Liver (tissue), 9 donors: ENCODE data around the gene SLC8A1. TPM values are rescaled to one million over a fixed set of nuclear protein-coding genes. Genes with fewer than 3 reads are reported as not detected.

Experiments
- DNase-seq: peaks from one replicate; pipeline ENCODE4 v3.0.0-alpha.2; 2017; ENCODE audit warnings: low spot score
- H3K27ac ChIP-seq, 2 donors: one replicate each; pipeline ENCODE4 v1.7.0; 2013; ENCODE audit warnings: inconsistent platforms in 2 of 2, low read length in 2 of 2, control low read depth in 1 of 2, low read depth in 1 of 2, mild to moderate bottlenecking in 1 of 2
- H3K27me3 ChIP-seq, 4 donors: one replicate each; pipeline versions ENCODE4 v1.6.1 to v1.7.0; 2013; ENCODE audit warnings: low read length in 3 of 4, inconsistent platforms in 1 of 4, mild to moderate bottlenecking in 1 of 4, moderate library complexity in 1 of 4; ENCODE audit not compliant: control insufficient read depth in 4 of 4, insufficient read depth in 4 of 4
- H3K36me3 ChIP-seq, 4 donors: one replicate each; pipeline versions ENCODE4 v1.6.1 to v1.7.0; 2013; ENCODE audit warnings: low read length in 3 of 4, mild to moderate bottlenecking in 3 of 4, low read depth in 1 of 4, moderate library complexity in 1 of 4; ENCODE audit not compliant: control insufficient read depth in 4 of 4, insufficient read depth in 3 of 4
- H3K4me1 ChIP-seq, 4 donors: one replicate each; pipeline versions ENCODE4 v1.6.1 to v1.7.0; 2013; ENCODE audit warnings: low read length in 3 of 4, mild to moderate bottlenecking in 3 of 4, moderate library complexity in 1 of 4; ENCODE audit not compliant: control insufficient read depth in 4 of 4, insufficient read depth in 4 of 4
- H3K4me3 ChIP-seq, 3 donors: one replicate each; pipeline versions ENCODE4 v1.6.1 to v1.7.0; 2013; ENCODE audit warnings: low read length in 3 of 3, control low read depth in 1 of 3, low read depth in 1 of 3, mild to moderate bottlenecking in 1 of 3
- H3K9ac ChIP-seq, 2 donors: one replicate each; pipeline ENCODE4 v1.7.0; 2013; ENCODE audit warnings: low read length in 2 of 2, mild to moderate bottlenecking in 2 of 2, moderate library complexity in 2 of 2, control low read depth in 1 of 2, low read depth in 1 of 2
- H3K9me3 ChIP-seq, 4 donors: one replicate each; pipeline versions ENCODE4 v1.6.1 to v1.7.0; 2013; ENCODE audit warnings: low read length in 3 of 4; ENCODE audit not compliant: control insufficient read depth in 4 of 4
- ATF3 ChIP-seq: IDR thresholded peaks from 2 replicates; pipeline ENCODE4 v1.6.1; 2016; ENCODE audit warnings: antibody characterized with exemption
- CTCF ChIP-seq: fragments of 150-350 bp; IDR thresholded peaks from 2 replicates; pipeline ENCODE4 v1.5.1; 2017; ENCODE audit warnings: improper control_type of control experiment, low read depth, low read length; ENCODE audit not compliant: missing input control
- EGR1 ChIP-seq, 2 donors: IDR thresholded peaks; 2 replicates each; pipeline ENCODE4 v1.6.1; 2016 to 2018; ENCODE audit warnings: antibody characterized with exemption in 2 of 2, low read depth in 2 of 2
- FOXA1 ChIP-seq: IDR thresholded peaks from 2 replicates; pipeline ENCODE4 v1.6.1; 2016; ENCODE audit warnings: antibody characterized with exemption
- FOXA2 ChIP-seq: IDR thresholded peaks from 2 replicates; pipeline ENCODE4 v1.6.1; 2016; ENCODE audit warnings: antibody characterized with exemption
- GABPA ChIP-seq, 2 donors: IDR thresholded peaks in 1 of 2; conservative IDR thresholded peaks in 1 of 2; 2 replicates each; pipeline ENCODE4 v1.6.1; 2016; ENCODE audit warnings: antibody characterized with exemption in 2 of 2, mild to moderate bottlenecking in 1 of 2, moderate library complexity in 1 of 2
- HNF4A ChIP-seq, 2 donors: conservative IDR thresholded peaks; 2 replicates each; pipeline ENCODE4 v1.6.1; 2016; ENCODE audit warnings: antibody characterized with exemption in 2 of 2, mild to moderate bottlenecking in 2 of 2
- HNF4G ChIP-seq: IDR thresholded peaks from 2 replicates; pipeline ENCODE4 v1.6.1; 2016; ENCODE audit warnings: antibody characterized with exemption
- JUND ChIP-seq, 2 donors: IDR thresholded peaks; 2 replicates each; pipeline ENCODE4 v1.6.1; 2016; ENCODE audit warnings: antibody characterized with exemption in 2 of 2
- MAX ChIP-seq: IDR thresholded peaks from 2 replicates; pipeline ENCODE4 v1.6.1; 2016; ENCODE audit warnings: antibody characterized with exemption
- NR2F2 ChIP-seq: IDR thresholded peaks from 2 replicates; pipeline ENCODE4 v1.6.1; 2016; ENCODE audit warnings: antibody characterized with exemption
- RAD21 ChIP-seq, 2 donors: IDR thresholded peaks; 2 replicates each; pipeline ENCODE4 v1.6.1; 2016; ENCODE audit warnings: antibody characterized with exemption in 2 of 2, mild to moderate bottlenecking in 2 of 2
- REST ChIP-seq: IDR thresholded peaks from 2 replicates; pipeline ENCODE4 v1.6.1; 2016; ENCODE audit warnings: antibody characterized with exemption, mild to moderate bottlenecking
- RXRA ChIP-seq, 2 donors: IDR thresholded peaks; 2 replicates each; pipeline ENCODE4 v1.6.1; 2017 to 2018; ENCODE audit warnings: antibody characterized with exemption in 2 of 2, mild to moderate bottlenecking in 1 of 2
- SP1 ChIP-seq: IDR thresholded peaks from 2 replicates; pipeline ENCODE4 v1.6.1; 2018; ENCODE audit warnings: antibody characterized with exemption, mild to moderate bottlenecking
- TAF1 ChIP-seq: conservative IDR thresholded peaks from 2 replicates; pipeline ENCODE4 v1.6.1; 2016; ENCODE audit warnings: antibody characterized with exemption, mild to moderate bottlenecking
- YY1 ChIP-seq: IDR thresholded peaks from 2 replicates; pipeline ENCODE4 v1.6.1; 2016; ENCODE audit warnings: antibody characterized with exemption, mild to moderate bottlenecking
- ZBTB33 ChIP-seq: IDR thresholded peaks from 2 replicates; pipeline ENCODE4 v1.6.1; 2016; ENCODE audit warnings: antibody characterized with exemption
- WGBS: extraction: QIAGEN DNeasy Blood & Tissue Kit; methylation state at CpG from one replicate; pipeline ENCODE4 v1.1.7; 2013; 5-methylcytosine and 5-hydroxymethylcytosine counted together
- polyA plus RNA-seq, 2 donors: library from polyadenylated mRNA; stranded (reverse) in 1 of 2; unstranded in 1 of 2; fragments of 200-250 nt in 1 of 2; fragments of >200 nt in 1 of 2; fragmentation: Nextera tagmentation in 1 of 2; extraction: Ambion mirVana in 1 of 2; gene quantifications; one replicate each; pipeline versions ENCODE4 v1.2.1 to v1.2.3, GENCODE V29; 2013 to 2015
- total RNA-seq, 2 donors: library from RNA; depleted of rRNA; stranded (reverse); fragments of >200 nt; gene quantifications; one replicate each; pipeline ENCODE4 v1.2.3, GENCODE V29; 2014
- donor health status: healthy.
- donor health status: healthy.
- donor health status: healthy.
- donor health status: healthy.
- donor health status: healthy.

The SLC8A1 gene
- total and polyA plus RNA-seq, 4 donors = 1.2 to 18.5 (median 8.2) TPM

GRCh38 chr2:40317761-40318160, 134.1 kb downstream of the SLC8A1 start:
- WGBS = 67% methylated on average over 2 of the region's 2 CpGs
- Histone ChIP-seq H3K4me3 (no peak overlapping the region), H3K9me3 (peaks cover 0 to 4% (median 0%) of the 10 kb centered on the region in 4 donors), H3K4me1 (no peaks in the 10 kb centered on the region), H3K27me3 (no peaks in the 10 kb centered on the region), H3K36me3 (no peaks in the 10 kb centered on the region), H3K27ac (no peak overlapping the region), H3K9ac (no peak overlapping the region)
- DNase-seq = no peak
- no peak for TF ChIP-seq HNF4A (conservative IDR thresholded peaks at IDR 0.05)
- no peak for TF ChIP-seq RXRA (IDR thresholded peaks at IDR 0.05)
- no peak for TF ChIP-seq MAX
- TF ChIP-seq FOXA2 = no peak
- TF ChIP-seq EGR1 (IDR thresholded peaks at IDR 0.05; ENCODE audit: low read depth in 2 of 2) = no peak
- TF ChIP-seq REST = no peak

- H3K36me3 ChIP-seq = no peaks in the 10 kb centered on the region
- H3K9me3 ChIP-seq = peaks cover 0 to 4% (median 0%) of the 10 kb centered on the region in 4 donors
- DNase-seq = no peak
- no peak overlapping the region for H3K4me3 ChIP-seq
- no peak overlapping the region for H3K27ac ChIP-seq
- no peaks in the 10 kb centered on the region for H3K4me1 ChIP-seq
- 70% methylated on average over 2 of the region's 2 CpGs for WGBS
- no peaks in the 10 kb centered on the region for H3K27me3 ChIP-seq
- no peak for TF ChIP-seq GABPA (IDR thresholded peaks at IDR 0.05 in 1 of 2, conservative IDR thresholded peaks at IDR 0.05 in 1 of 2)
- TF ChIP-seq TAF1 = no peak
- no peak for TF ChIP-seq FOXA1
- TF ChIP-seq RAD21 (IDR thresholded peaks at IDR 0.05) = no peak
- TF ChIP-seq HNF4G = no peak
- TF ChIP-seq CTCF = no peak
- no peak for TF ChIP-seq MAX
- no peak for TF ChIP-seq NR2F2
- no peak for TF ChIP-seq FOXA2
- no peak for TF ChIP-seq YY1
- no peak for TF ChIP-seq HNF4A (conservative IDR thresholded peaks at IDR 0.05)
- TF ChIP-seq JUND (IDR thresholded peaks at IDR 0.05) = no peak
- no peak for TF ChIP-seq EGR1 (IDR thresholded peaks at IDR 0.05; ENCODE audit: low read depth in 2 of 2)
- no peak for TF ChIP-seq ATF3
- TF ChIP-seq SP1 = no peak
- TF ChIP-seq RXRA (IDR thresholded peaks at IDR 0.05) = no peak
- no peak for TF ChIP-seq REST
- no peak for TF ChIP-seq ZBTB33
- H3K9ac ChIP-seq = no peak overlapping the region
These were observed 134.8 kb downstream of the SLC8A1 start for GRCh38 chr2:40317046-40317445.
